ENCODE data around the gene TPM3. TPM values are rescaled to one million over a fixed set of nuclear protein-coding genes. Genes with fewer than 3 reads are reported as not detected.
"Not testable (repeated sequence)": the region's sequence is repeated elsewhere in the genome, so short reads cannot be mapped to it uniquely, and the experiment has no call there.

The TPM3 gene
- total and polyA plus RNA-seq, 2 donors (not counting 1 experiment from before 2014, with no cell fraction given): 215 to 842 TPM

DNA sequence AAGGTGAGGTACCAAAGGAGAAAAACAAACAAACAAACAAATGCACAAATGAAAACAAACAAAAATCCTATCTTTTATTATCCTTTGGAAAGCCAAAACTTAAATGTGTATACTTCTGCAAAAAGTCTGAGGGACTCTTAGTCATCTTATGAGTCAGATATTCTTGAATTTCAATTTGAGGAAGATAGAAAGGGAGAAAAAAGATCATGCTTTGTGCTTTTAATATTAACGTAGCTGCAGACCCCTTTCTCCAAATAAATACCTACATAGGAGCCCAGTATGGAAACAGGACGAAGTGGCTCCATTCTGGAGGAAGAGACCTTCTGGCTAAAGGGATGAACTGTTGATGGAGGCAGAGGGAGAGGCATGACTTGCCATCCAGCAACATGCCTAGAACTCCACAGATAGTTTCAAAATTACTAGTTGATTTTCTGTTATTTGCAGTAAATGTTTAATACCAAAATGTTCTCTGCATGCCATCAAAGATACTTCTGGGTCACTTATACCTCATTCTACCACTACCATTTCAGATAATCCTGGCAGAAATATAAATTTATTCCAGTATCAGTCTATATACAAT, 62.4 kb downstream of the TPM3 start:
- Histone ChIP-seq H2AFZ (ENCODE audit: low read length) (no peak overlapping the region), H3K27ac (ENCODE audit: insufficient read depth, low read length) (no peak overlapping the region), H3K79me2 (ENCODE audit: control insufficient read depth, insufficient read depth, low read length) (no peaks in the 10 kb centered on the region), H3K9me3 (ENCODE audit: control insufficient read depth, insufficient read depth, low read depth, low read length) (no peaks in the 10 kb centered on the region), H3K4me1 (ENCODE audit: control insufficient read depth, extremely low read depth, insufficient read depth, low read length) (no peaks in the 10 kb centered on the region), H3K27me3 (ENCODE audit: control insufficient read depth, insufficient read depth, low read length) (no peaks in the 10 kb centered on the region), H3K4me3 (replicated peaks in 1 of 4; ENCODE audit: control extremely low read depth in 1 of 4, insufficient read depth in 1 of 4, low read depth in 3 of 4, low read length in 4 of 4) (no peak overlapping the region), H3K36me3 (ENCODE audit: control insufficient read depth, insufficient read depth, low read length) (no peaks in the 10 kb centered on the region), H4K20me1 (ENCODE audit: control insufficient read depth, extremely low read depth, insufficient read depth, low read length) (no peaks in the 10 kb centered on the region), H3K4me2 (ENCODE audit: extremely low read depth, insufficient read depth, low read length) (peak overlapping the region; percentile 23), H3K9ac (ENCODE audit: insufficient read depth, low read length) (no peak overlapping the region)
- DNase-seq (ENCODE audit: low read depth in 2 of 2): peak; percentile 22 to 29
- TF ChIP-seq, protein P1, sequence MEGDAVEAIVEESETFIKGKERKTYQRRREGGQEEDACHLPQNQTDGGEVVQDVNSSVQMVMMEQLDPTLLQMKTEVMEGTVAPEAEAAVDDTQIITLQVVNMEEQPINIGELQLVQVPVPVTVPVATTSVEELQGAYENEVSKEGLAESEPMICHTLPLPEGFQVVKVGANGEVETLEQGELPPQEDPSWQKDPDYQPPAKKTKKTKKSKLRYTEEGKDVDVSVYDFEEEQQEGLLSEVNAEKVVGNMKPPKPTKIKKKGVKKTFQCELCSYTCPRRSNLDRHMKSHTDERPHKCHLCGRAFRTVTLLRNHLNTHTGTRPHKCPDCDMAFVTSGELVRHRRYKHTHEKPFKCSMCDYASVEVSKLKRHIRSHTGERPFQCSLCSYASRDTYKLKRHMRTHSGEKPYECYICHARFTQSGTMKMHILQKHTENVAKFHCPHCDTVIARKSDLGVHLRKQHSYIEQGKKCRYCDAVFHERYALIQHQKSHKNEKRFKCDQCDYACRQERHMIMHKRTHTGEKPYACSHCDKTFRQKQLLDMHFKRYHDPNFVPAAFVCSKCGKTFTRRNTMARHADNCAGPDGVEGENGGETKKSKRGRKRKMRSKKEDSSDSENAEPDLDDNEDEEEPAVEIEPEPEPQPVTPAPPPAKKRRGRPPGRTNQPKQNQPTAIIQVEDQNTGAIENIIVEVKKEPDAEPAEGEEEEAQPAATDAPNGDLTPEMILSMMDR (conservative IDR thresholded peaks at IDR 0.05 in 1 of 2, IDR thresholded peaks at IDR 0.05 in 1 of 2; ENCODE audit: low read depth in 1 of 2, low read length in 2 of 2): no peak
- no peak for TF ChIP-seq EZH2 (IDR thresholded peaks at IDR 0.05; ENCODE audit: low read length, missing control alignments)

DNA sequence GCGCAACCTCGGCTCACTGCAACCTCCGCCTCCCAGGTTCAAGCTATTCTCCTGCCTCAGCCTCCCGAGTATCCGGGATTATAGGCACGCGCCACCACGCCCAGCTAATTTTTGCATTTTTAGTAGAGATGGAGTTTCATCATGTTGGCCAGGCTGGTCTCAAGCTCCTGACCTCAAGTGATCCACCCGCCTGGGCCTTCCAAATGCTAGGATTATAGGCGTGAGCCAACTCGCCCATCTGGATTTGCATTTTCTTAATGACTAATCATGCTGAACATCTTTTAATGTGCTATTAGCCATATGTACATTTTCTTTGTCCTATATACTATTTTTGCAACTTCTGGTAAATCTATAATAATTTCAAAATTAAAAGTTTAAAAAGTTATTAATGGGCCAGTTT, 68.7 kb downstream of the TPM3 start:
- H3K27me3 ChIP-seq (ENCODE audit: control insufficient read depth, insufficient read depth, low read length); H3K9me3 ChIP-seq (ENCODE audit: control insufficient read depth, insufficient read depth, low read depth, low read length); H3K36me3 ChIP-seq (ENCODE audit: control insufficient read depth, insufficient read depth, low read length); H2AFZ ChIP-seq (ENCODE audit: low read length); H3K9ac ChIP-seq (ENCODE audit: insufficient read depth, low read length); H3K79me2 ChIP-seq (ENCODE audit: control insufficient read depth, insufficient read depth, low read length); H3K4me2 ChIP-seq (ENCODE audit: extremely low read depth, insufficient read depth, low read length); DNase-seq (ENCODE audit: low read depth in 2 of 2); H4K20me1 ChIP-seq (ENCODE audit: control insufficient read depth, extremely low read depth, insufficient read depth, low read length); H3K4me3 ChIP-seq (replicated peaks in 1 of 4; ENCODE audit: control extremely low read depth in 1 of 4, insufficient read depth in 1 of 4, low read depth in 3 of 4, low read length in 4 of 4); H3K4me1 ChIP-seq (ENCODE audit: control insufficient read depth, extremely low read depth, insufficient read depth, low read length); H3K27ac ChIP-seq (ENCODE audit: insufficient read depth, low read length): not testable (repeated sequence)

DNA sequence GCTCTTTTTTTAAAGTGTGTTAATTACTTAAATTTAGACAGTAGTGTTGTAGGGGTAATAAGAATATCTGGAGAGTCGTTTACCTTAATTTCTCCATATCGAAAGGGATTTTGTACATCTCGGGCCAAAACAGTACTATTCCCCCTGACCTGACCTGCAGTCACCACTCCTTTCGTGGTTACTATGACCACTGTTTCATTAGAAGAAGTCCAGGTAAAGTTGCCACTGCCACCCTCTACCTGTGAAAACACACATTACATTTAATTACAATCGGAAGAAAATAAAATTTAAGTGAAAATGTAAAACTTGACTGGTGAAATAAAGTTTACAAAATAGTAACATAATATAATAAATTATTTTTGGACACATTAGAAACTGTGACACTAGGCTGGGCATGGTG, 74.3 kb downstream of the TPM3 start:
- Histone ChIP-seq H3K27ac (ENCODE audit: insufficient read depth, low read length) (no peak overlapping the region), H3K36me3 (ENCODE audit: control insufficient read depth, insufficient read depth, low read length) (no peaks in the 10 kb centered on the region), H3K9me3 (ENCODE audit: control insufficient read depth, insufficient read depth, low read depth, low read length) (no peaks in the 10 kb centered on the region), H3K27me3 (ENCODE audit: control insufficient read depth, insufficient read depth, low read length) (no peaks in the 10 kb centered on the region), H2AFZ (ENCODE audit: low read length) (no peak overlapping the region), H4K20me1 (ENCODE audit: control insufficient read depth, extremely low read depth, insufficient read depth, low read length) (no peaks in the 10 kb centered on the region), H3K79me2 (ENCODE audit: control insufficient read depth, insufficient read depth, low read length) (no peaks in the 10 kb centered on the region), H3K9ac (ENCODE audit: insufficient read depth, low read length) (no peak overlapping the region), H3K4me3 (replicated peaks in 1 of 4; ENCODE audit: control extremely low read depth in 1 of 4, insufficient read depth in 1 of 4, low read depth in 3 of 4, low read length in 4 of 4) (no peak overlapping the region), H3K4me2 (ENCODE audit: extremely low read depth, insufficient read depth, low read length) (no peak overlapping the region), H3K4me1 (ENCODE audit: control insufficient read depth, extremely low read depth, insufficient read depth, low read length) (no peaks in the 10 kb centered on the region)
- DNase-seq (ENCODE audit: low read depth in 2 of 2): no peak
- TF ChIP-seq, protein P1 (conservative IDR thresholded peaks at IDR 0.05 in 1 of 2, IDR thresholded peaks at IDR 0.05 in 1 of 2; ENCODE audit: low read depth in 1 of 2, low read length in 2 of 2): no peak
- no peak for TF ChIP-seq EZH2 (IDR thresholded peaks at IDR 0.05; ENCODE audit: low read length, missing control alignments)

All from fibroblast of lung (primary cell).